CD4-positive, alpha-beta T cell treated with Interleukin-12 subunit alpha and Interleukin-12 subunit beta, for 1 hour (primary cell): ENCODE results near the gene C3.
A peak's percentile ranks its signal among the peaks of the same experiment; 100 is the strongest.
"Not testable (repeated sequence)": the region's sequence is repeated elsewhere in the genome, so short reads cannot be mapped to it uniquely, and the experiment has no call there.

ENCODE experiments used
- DNase-seq: peaks from one replicate; pipeline ENCODE4 v3.0.0-alpha.2; 2020

Gene C3

DNA sequence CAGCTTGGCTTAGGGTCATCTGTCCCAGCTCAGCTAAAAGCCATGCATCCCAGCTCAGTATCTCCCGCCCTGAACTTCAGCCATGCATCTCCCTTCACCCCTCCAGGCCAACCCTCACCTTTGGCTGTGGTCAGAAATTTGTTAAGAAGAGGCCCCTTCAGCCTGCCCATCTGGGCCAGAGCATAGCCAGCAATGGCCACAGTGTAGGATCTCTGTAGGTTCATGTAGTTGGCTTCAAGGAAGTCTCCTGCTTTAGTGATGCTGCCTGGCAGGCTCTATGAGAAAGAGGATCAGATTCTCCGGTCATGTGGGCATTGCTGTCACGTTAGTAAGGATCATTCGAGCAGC, 33.8 kb downstream of the C3 start:
- DNase-seq = no peak

- DNase-seq = no peak
These were observed 34.4 kb downstream of the C3 start for GRCh38 chr19:6685962-6686627.

DNA sequence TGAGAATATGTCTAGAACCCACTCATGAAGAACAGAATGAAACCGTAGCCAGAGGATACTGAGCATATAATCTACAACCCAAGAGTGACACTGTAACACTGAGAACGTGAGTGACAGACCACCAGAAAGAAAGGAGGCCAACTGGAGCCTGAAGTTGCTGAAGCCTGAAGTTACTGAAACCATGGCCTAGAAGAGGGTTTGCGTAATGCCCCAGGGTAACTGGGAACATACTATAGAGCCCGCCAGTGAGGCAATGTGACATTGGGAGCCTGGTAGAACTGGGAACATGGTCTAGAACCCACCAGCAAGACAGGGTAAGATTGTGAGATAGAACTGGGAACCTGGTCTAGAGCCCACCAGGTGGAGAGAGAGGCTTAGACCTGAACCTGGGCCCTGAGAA, 35.0 kb downstream of the C3 start:
- no peak for DNase-seq

GRCh38 chr19:6683971-6684370, 36.5 kb downstream of the C3 start:
- DNase-seq = no peak

DNA sequence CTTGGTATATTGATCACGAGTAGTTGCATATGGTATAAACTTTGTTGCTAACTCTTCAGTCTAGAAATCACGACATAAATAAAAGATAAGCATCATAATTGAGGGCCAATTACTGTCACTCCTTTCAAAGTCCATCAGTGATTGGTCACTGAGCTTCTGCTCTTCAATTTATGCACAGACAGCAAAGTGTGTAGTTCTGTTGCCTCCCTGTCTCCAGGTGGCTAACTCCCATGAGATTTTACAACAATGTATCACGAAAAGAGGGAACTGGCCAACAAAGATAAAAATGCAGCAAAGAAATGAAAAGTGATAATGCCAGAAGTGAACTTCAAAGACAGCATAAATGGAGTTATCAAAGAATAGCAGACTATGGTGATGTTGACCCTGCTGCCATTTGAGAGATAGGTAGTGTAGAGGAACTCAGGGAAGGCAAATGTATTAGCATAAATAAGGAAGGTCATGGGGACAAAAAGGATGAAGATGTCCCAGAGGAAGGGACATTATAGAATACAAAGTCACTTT, 37.8 kb downstream of the C3 start:
- no peak for DNase-seq

GRCh38 chr19:6680141-6680540, 40.3 kb downstream of the C3 start:
- DNase-seq = no peak

- no peak for DNase-seq
These were observed 41.3 kb downstream of the C3 start for GRCh38 chr19:6679139-6679538.

DNA sequence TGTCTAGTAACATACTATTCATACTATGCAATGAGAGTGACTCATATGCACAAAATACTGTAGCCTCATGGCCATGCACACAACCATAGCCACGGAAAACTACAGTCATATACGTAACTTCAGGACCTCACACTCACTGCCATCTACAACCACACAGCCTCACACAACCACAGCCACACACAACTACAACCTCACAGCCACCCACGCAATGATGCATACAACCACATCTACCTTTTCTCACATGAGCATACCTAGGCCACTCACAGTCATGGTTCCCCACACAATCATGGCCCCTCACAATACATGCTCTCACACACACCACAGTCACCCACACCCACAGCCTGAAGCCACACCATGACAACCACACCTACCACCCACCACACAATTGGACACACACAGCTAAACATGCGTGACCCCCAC, 41.8 kb downstream of the C3 start:
- DNase-seq = no peak

DNA sequence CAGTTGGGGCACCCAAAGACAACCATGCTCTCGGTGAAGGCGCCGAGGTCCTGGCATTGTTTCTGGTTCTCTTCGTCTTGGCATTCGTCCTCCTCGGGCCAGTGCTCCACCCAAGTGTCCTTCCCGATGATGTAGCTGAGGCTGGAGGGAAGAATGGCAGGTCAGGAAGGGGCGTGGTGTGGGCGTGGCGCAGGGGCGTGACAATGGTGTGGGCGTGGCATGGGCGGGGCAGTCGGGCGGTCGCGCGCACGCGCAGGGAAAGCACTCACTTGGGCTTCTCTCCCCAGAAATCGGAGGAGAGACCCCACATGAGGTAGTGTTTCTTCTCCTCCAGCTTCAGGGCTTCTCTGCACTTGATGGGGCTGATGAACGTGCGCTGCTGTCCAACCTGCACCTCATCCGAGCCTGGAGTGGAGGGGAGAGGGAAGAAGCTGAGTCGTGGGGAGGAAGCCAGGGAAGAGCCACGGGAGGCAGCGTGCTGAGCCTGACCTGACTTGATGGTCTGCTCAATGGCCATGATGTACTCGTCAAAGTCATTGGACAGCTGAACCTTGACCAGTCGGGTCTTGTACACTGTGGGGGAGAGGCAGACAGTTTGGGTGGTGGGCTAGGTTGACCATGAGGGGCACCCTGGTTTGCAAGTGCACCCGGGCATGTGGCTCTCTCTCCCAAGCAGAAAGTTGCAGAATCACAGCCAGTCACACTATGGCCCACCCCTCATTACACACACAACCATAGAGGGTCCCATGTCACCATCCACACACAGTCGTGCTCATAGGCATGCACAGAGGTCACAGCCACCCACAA, 42.4 kb downstream of the C3 start:
- peak; percentile 60 for DNase-seq

GRCh38 chr19:6677495-6677882, 43.0 kb downstream of the C3 start:
- no peak for DNase-seq

GRCh38 chr19:6676288-6676687, 44.2 kb downstream of the C3 start:
- no peak for DNase-seq

DNA sequence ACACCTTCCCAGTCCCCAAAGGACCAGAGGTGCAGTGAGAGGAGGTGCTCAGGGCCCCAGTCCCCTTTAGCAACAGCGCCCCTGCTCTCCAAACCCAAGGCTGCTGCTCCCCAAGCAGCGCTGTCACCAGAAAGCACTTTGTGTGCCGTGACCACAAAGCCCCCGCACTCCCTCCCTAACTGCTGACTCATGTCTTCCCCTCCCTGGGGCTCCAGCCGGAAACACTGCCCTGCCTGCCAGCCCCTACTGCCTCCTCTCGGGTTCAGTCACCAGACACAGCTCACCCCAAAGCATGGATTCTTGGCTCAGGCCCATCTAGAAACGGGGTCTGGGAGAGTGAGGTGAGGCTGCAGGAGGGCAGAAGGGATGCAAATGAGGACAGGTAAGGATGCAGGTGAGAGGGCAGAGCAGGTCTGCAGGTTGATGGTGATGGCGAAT, 45.6 kb downstream of the C3 start:
- DNase-seq = peak; percentile 83

- DNase-seq = not testable (repeated sequence)
These were observed 46.0 kb downstream of the C3 start for GRCh38 chr19:6674408-6674807.

GRCh38 chr19:6672693-6673290, 47.7 kb downstream of the C3 start:
- no peak for DNase-seq

GRCh38 chr19:6671960-6672359, 48.5 kb downstream of the C3 start:
- DNase-seq = no peak

GRCh38 chr19:6668691-6669090, 51.8 kb downstream of the C3 start:
- DNase-seq = peak; percentile 33

DNA sequence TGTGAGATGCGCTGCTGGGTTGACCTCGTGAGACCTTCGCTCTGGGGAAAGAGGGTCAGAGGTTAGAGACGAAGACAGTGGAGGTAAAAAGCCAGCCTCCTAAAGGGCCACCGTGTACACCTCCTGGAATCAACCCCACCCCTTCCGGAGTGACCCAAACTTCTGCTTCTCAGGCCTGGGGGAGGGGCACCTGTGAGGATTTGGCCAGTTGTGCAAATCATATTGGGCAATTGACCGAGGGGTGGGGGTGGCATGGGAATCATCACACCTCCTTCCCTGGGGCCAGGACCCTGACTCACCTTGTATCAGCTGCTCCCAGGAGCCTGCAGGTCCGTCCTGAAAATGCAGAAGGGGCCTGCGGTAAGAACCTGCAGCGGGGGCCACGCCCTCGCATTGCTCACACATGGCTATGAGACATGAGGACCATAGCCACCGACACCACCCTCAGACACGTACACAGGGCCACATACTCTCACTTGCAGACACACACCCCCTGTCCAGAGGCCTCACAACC, 53.3 kb downstream of the C3 start:
- no peak for DNase-seq

DNA sequence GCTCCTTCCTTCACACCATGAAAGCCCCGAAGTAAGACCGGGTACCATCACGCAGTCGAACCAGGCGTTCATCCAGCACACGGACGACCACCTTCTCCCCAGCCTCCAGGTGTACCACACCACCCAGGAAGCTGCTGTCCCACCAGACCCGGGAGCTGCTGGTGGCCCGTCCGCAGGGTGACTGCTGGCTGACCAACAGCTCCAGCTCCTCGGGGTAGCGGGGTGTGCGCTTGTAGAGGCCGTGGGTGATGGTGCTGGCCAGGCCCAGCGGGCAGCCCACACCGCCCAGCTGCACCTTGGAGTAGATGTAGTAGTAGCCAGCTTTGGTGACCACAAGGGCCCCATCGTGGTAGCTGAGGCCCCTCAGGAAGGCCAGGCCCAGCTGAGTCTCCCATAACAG, 55.5 kb downstream of the C3 start:
- DNase-seq = no peak

DNA sequence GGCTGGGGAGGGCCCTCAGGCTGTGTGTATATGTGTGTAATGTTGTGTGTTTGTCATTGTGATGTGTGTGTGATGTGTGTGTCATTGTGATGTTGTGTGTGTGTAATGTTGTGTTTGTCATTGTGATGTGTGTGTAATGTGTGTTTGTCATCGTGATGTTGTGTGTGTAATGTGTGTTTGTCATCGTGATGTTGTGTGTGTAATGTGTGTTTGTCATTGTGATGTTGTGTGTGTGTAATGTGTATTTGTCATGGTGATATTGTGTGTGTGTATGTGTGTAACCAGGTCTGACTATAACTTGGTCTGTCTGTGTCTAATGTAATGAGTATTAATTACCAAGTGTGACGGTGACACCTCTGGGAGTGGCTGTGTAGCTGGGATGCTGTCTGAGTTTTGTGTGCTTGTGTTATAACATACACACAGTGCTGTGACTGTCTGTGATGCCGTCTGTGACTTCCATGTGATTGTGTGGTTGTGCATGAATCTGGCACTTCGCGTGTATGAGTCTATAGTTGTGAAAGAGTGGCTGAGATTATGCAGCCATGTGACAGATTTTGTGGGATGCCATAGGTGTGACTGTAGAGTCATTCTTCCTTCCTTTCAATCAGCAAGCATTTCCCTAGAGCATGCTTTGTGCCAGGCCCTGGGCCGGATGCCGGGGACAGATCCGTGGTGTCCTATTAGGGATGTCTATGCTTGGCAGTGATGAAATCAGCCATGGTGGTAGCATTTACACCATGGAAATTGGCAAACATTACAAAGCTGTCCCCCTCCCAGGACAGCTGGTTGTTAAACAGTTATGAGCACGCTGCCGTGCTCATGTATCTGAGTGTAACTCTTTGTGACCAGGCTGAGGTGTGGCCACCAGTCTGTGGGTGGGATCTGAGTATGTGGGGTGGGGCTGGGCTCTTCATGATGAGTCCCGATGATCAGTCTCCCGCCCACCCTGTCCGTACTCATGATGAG, 56.9 kb downstream of the C3 start:
- peak; percentile 51 for DNase-seq

DNA sequence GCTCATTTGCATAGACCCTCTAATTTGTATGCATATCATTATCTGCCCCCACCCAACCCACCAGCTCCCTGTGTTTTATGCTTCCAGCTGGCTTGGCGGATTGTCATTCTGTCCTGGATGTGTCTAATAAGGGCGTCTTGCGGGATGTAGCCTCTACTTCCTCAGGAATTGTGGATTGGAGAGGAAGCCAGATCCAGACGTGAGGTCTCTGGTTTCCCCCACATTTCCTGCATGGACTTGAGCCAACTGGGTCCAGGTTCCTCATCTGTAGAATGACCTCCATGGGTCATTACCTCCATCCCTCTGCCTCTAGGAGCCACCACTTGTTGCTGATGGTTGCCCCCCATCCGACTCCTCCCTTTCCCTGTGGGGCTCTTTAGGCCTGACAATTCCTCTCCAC, 57.7 kb downstream of the C3 start:
- no peak for DNase-seq

- peak; percentile 81 for DNase-seq
These were observed 58.8 kb downstream of the C3 start for GRCh38 chr19:6661509-6662244.

DNA sequence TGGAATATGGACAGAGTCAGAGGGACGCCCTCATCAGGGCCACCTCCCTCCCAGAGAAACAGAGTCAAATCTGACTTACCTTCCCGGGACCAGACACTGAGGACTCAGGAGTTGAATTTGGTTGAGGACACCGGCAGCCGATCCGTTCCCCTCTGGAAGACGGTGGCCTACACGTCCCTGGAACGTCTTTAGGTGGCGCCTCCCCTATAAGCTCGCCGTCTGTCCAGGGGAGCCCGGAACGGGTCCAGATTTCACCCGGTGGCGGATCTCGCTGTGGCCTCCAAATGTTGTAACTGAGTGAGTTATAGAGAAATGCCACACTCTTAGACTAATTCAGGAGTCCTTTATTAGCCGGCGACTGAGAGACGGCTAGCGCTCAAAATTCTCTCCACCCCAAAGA, 59.5 kb downstream of the C3 start:
- no peak for DNase-seq
